ENCODE data around the gene RASA4B.
"Not testable (repeated sequence)": the region's sequence is repeated elsewhere in the genome, so short reads cannot be mapped to it uniquely, and the experiment has no call there.

Gene RASA4B
- 3.2 reads per million, percentile 12 among the genes with 10 or more reads in this experiment for total RNA-seq

DNA sequence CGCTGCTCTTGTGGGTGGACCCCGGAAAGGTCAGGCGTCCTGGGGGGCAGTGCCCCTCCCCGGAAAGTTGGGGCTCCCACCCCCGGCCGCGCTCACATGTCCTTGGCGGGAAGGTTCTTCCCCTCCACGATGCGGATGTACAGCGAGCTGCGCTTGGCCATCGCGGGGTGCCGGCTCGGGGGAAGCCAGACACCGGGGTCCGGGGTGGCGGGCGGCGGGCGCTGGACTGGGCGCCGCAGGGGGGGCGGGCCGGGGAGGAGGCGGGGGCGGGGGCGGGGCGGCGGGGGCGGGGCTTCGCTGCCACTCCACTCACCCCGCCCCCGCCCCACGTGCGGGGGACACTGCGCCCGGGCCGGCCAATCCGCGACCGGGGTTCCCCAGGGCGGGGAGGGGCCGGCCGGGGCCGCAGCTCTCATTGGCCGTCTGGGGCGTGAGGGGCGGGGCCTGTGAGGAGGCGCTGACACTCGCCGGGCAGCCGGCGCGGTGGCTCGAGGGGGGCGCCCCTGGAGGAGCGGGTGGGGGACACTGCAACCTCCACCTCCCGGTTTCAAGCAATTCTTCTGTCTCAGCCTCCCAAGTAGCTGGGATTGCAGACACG is at the start of gene RASA4B:
Gene RASA4B, minus strand, starts transcription at position 228 of the 598 bp plus-strand sequence. Its CDS starts 67 bp downstream, at position 161.
- not testable (repeated sequence) for DNase-seq

DNA sequence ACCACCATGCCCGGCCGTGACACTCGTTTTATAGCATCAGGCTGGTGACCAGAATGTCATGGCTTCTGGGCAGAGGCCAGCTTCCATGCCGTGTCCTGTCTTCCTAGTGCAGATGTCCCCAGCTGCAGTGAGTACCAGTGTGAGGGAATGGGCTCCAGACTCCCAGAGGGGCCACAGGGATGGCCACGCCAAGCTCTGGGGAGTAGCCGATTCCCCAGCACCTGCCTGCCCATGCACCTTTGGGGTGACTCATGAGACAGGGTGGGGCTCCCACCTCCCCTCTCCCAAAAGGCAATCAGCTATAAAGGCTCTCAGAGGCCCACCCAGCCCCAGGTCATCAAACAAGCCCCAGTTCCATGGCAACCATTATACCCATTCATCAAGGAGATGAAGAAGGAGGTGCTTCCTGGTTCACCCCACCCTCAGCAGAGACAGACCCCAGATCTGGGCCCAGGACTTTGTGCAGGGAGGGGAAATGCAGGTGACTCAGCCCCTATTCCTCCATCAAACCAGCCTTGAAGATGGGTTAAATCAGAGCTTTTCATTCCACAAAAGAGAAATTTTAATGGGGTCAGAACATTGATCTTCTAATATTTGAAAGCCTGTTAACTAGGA is 33.3 kb upstream of the RASA4B start, which contains the start of gene SPDYE2:
Gene SPDYE2, plus strand, starts transcription at position 419 of the 615 bp plus-strand sequence. CDS start 2,030 bp downstream, outside the sequence.
- not testable (repeated sequence) for DNase-seq

DNA sequence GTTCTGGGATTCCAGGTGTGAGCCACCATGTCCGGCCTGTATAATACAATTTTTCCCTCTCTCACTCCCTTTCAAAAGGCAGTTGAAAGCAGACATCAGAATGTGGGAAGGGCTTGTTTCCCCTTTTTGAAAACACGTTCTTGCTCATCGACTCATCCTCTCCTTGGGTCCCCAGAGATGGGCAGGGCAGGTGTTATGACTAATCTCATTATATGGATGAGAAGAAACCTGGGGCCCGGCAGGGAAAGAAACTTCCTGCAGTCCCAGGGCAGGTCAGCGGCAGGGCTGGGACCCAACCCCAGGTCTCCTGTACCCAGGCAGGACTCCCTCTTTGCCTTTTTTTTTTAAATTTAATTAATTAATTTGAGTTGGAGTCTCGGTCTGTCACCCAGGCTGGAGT is 28.8 kb upstream of the RASA4B start:
- not testable (repeated sequence) for DNase-seq

DNA sequence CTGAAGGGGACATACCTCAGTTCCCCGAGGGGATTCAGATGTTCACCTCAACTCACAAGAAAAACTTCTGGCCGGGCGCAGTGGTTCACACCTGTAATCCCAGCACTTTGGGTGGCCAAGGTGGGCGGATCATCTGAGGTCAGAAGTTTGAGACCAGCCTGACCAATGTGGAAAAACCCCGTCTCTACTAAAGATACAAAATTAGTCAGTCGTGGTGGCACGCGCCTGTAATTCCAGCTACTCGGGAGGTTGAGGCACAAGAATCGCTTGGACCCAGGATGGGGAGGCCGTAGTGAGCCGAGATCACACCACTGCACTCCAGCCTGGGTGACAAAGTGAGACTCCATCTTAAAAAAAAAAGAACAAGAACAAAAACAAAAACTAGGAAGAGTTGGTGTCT is 27.7 kb upstream of the RASA4B start:
- not testable (repeated sequence) for DNase-seq

DNA sequence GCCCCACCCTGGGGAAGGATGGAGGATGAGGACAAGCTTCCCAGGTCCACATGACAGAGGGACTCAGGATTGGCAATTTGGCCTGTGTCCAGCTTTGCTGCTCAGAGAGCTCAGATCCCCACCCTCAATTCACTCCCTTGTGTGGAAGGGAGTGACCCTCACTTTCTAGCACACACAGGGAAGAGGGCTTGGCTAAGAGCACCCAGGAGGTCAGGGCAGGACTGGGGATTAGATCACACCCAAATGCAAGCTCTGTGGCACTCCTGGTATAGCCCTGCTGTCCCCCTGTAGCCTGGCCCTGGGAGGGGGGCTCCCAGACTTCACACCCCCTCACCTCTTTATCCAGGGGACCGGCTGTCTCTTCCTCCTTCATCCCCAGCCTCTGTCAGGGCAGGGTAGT is 26.8 kb upstream of the RASA4B start:
- DNase-seq: not testable (repeated sequence)

DNA sequence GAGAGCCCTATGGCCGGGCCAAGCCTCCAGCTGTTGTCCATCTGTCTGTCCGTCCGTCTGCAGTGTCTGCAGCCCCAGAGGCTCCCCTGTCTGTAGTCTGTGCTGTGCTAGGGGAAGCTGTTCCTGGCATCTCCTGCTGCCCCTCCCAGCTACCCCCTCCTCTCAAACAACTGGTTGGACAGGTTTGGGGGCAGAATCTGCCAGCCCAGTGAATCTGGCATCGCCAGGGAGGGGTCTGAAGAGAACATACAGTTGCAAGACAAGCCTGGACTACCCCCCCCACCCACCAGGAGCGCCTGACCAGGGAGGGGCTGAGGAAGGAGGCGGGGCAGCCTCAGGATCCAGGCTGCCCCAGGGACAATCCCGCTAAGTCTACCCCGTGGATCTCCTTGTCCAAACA is 26.0 kb upstream of the RASA4B start, which contains the start of gene UPK3BL2:
Gene UPK3BL2, minus strand, starts transcription at position 101 of the 400 bp plus-strand sequence. Its CDS starts 60 bp downstream, at position 41.
- not testable (repeated sequence) for DNase-seq

DNA sequence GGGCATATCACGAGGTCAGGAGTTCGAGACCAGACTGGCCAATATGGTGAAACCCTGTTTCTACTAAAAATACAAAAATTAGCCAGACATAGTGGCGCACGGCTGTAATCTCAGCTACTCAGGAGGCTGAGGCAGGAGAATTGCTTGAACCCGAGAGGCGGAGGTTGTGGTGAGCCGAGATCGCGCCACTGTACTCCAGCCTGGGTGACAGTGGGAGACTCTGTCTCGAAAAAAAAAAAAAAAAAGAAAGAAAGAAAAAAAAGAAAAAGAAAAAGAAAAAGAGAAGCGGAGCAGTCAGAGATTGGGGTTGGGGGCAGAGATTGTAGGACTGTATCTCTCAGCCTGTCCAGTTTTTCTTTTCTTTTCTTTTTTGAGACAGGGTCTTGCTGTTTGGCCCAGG is 25.2 kb upstream of the RASA4B start:
- DNase-seq: not testable (repeated sequence)

DNA sequence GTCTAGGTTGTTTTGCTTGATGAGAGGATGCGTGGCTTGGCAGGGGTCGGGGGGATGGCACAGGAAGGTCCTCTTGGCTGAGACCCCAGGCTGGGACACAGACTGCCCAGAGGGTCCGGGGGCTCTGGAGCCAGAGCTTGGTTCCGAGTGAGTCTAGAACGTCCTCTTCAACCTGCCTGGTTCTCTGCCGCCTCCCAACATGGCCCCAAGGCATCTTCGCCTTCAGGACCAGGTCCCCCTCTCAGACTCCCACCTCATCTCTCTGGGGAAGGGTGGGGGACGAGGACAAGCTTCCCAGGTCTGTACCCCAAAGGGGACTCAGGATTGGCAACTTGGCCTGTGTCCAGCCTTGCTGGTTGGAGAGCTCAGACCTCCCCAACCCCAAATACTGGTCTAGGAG is 24.5 kb upstream of the RASA4B start:
- DNase-seq: not testable (repeated sequence)

DNA sequence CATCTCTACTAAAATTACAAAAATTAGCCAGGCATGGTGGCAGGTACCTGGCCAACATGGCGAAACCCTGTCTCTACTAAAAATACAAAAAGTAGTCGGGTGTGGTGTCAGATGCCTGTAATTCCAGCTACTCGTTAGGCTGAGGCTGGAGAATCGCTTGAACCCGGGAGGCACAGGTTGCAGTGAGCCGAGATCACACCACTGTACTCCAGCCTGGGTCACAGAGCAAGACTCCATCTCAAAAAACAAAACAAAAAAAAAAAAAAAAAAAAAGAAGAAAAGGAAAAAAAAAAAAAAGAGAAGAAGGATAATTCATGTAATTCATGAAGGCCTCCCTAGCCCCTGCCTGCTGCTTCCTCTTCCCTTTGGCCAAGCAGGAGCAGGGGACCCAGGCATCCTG is 23.0 kb upstream of the RASA4B start:
- DNase-seq: not testable (repeated sequence)

DNA sequence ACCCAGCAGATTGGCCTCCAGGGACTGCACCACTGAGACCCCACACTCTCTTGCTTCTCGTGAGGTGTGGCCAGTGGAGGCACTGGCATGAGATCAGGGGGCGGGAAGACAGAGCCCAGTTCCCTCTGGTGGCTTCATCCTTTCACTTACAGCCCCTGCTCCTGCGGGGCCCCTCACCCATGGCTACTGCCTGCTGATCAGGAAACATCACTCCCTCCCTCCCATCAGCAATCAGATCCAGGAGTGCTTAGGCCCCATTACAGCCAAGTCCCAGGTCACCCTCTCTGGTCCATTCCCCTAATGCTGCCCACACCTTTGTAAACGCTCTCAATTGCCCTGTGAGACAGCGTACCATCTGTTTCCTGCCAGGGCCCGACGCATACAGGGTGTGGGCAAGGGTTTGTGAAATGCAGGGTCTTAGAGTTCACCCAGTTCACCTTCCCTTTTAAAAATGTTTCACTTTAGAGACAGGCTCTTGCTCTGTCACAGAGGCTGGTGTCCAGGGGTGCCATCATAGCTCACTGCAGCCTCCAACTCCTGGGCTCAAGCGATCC is 17.6 kb upstream of the RASA4B start:
- DNase-seq: not testable (repeated sequence)

DNA sequence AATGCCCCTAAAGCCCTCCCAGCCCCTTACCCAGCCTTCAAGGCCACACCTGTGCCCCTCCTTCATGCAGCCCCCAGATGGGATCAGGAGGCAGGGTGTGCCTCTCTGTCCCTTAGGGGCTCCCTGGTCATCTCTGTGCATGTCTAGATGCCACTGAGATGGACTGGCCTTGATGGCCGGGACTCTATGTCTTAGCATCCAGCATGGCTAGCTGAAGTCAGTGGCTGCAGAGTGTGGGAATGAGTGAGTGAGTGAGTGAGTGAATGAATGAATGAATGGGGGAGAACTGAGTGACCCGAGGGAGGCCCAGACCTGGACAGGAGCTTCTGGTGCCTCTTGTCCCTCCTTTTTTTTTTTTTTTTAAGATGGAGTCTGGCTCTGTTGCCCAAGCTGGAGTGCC is 14.6 kb upstream of the RASA4B start:
- DNase-seq: not testable (repeated sequence)

DNA sequence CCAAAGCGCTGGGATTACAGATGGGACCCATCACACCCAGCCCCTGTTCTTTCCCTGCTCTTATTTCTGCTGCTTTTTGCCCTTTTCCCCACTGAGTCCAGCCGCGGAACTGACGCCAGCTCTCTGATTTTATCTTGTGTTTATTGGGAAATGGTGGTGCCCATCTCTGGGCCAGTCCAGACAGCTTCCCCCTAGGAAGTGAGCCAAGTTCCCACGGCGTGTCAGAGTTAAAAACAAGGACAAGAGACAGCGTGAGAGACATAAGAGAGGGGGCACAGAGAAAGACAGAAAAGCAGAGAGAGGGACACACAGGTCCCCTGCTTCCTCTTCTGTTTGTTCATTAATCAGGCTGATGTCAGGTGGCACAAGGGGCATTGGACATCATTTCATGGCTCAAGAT is 14.0 kb upstream of the RASA4B start:
- not testable (repeated sequence) for DNase-seq

DNA sequence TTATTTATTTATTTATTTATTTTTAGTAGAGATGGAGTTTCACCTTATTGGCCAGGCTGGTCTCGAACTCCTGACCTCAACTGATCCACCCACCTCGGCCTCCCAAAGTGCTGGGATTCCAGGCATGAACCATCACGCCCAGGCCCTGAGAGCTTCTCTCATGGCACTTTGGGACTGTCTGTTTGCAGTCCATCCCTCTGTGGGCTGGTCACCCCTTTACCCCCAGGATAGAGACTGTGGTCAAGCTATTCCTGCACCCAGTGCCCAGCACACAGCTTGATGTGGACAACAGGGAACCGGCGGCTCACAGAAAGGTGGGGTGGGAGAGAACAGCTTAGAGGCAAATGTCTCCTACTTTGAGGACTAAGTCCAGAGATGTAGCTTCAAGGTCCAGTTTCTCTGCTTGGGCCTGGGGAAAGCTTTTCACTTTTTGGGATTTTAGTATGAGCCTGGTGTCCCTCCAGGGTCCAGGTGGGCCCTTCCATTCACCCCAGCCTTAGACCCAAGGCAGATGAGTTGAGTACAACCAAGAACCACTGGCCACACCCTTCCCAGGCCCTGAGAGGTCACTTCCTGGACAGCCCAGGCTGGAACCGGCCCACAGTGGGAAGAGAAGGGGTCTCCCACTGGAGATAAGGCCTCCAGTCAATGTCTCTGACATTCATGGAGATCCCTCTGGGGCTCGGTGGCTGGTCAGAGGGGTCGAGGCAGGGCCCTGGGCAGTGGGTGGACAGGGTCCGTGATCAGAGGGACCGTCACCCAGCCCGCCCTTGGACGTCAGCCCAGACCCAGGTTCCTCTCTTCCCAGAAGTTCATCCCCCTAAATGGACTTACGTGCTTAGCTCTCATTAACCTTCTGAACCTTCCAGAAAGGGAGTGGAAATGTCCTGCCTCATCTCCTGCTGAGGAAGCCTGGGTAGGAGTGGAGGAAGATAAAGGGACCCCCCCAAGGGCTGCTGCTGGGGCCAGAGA is 10.5 kb upstream of the RASA4B start:
- DNase-seq: not testable (repeated sequence)

DNA sequence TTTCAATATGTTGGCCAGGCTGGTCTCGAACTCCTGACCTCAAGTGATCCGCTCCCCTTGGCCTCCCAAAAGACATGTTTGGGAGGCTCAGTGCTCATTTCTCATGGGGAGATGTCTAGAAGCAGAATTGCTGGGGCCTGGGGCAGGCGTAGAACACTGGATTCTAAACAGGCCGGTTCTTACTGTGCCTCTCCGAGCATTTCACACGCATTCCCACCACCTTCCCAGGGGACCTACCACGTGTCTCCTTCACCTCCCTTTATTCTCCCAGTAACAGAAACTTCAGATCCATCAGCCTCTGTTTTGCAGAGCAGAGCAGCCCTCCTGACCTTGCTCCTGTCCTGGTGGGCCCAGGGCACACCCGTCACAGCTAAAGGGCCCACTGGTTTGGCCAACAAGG is 9.6 kb upstream of the RASA4B start:
- DNase-seq: not testable (repeated sequence)

DNA sequence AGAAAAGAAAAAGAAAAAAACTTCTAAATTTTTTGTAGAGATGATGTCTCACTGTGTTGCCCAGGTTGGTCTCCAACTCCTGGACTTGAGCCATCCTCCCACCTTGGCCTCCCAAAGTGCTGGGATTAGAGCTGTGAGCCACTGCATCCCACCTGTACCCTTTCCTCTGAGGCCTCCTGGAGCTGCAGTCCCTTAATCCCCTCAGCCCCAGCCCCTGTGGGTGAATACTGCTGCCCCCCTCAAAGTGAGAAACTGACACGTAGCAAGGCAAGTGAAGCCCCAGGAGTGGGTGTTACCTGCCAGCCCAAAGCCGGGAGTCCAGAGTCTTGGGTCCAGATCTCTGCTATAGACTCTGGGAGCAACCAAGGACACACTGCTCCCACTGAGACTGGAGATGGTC is 7.2 kb upstream of the RASA4B start:
- not testable (repeated sequence) for DNase-seq

DNA sequence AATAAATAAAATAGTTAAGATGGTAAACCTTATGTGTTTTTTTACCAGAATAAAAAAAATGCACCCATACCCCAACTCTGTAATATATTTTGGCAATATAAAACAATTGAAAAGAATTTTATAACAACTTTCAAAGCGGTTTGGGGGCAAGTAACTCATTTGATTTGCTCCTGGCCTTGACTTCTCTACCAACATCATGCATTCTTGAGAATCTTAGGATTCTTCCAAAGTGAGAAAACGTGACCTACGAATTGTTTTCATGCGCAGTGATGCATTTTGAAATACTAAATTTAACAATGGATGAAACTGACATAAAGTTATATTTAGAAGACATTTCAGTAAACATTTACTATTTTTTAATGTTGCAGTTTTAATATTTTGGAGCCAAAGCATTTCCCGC is 3.2 kb upstream of the RASA4B start:
- not testable (repeated sequence) for DNase-seq

DNA sequence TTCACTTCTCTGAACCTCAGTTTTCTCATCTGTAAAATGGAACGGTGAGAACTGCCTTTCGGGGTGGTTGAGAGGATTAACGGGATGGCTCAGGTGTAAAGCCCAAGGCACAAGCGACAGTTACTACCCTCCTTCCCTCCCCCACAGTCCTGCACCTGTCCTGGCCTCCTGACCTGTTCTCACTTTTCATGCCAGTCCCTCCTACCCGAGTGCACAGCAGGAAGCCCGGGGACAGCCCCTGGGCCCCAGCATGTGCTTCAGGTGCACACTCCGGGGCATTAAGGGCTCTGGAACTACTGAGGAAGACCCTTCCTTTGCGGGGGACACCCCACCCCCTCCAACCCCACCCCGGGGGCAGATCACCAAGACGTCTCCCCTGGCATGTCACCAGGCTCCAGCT is 626 bp downstream of the RASA4B start:
- not testable (repeated sequence) for DNase-seq

DNA sequence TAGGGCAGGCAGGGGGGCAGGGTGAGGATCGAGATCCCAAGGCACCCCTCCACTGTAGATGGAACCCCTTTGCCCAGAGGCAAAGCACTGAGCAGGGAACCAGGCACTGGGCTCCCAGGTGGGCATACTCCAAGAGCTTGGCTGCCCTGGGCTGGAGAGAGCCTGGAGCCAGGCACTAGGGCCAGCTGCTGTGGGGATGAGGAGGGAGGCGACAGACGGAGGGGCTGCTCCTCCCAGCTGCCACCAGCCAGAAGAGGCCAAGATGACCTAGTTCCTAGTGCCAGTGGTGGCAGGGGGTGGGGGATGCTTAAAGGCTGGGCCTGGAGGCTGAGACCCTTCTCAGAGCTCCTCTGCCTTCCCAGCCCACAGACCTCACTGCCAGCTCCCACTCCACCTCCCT is 1.7 kb downstream of the RASA4B start:
- DNase-seq: not testable (repeated sequence)

DNA sequence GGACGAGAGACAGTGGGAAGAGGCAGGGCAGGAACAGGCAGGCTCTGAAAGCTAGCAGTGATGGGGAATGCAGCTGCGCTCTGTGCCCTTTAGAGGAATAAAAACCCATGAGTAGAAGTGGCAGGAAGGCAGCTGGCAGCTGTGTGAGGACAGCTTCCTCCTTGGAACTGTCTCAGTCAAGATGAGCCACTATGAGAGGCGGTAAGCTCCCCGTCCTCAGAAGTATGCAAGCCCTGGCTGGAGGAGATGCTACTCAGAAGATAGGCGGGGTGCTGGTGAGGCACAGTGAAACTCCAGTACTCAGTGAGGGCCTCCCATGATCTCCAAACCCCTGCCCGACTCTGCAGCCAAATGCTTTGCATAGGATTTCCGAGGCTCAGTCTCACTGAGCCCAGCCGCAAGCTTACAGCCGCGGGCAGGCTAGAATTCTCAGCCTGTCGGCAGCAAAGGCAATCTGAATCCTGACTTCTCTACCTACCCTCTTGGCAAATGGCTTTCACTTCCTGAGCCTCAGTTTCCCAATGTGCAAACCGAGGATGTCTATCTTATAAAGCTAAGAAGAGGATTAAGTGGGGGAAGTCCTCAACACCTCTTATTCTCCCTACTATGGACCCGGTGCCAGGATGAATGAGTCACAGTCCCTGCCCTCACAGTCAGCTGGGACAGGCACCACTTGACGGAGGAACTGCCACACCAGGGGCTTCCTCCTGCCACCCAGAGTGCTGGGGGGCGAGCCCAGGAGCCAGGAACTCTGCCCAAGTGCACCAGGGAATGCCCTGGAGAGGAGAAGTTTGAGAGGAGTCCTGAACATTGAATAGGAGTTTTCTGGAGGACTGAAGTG is 2.5 kb downstream of the RASA4B start:
- not testable (repeated sequence) for DNase-seq

DNA sequence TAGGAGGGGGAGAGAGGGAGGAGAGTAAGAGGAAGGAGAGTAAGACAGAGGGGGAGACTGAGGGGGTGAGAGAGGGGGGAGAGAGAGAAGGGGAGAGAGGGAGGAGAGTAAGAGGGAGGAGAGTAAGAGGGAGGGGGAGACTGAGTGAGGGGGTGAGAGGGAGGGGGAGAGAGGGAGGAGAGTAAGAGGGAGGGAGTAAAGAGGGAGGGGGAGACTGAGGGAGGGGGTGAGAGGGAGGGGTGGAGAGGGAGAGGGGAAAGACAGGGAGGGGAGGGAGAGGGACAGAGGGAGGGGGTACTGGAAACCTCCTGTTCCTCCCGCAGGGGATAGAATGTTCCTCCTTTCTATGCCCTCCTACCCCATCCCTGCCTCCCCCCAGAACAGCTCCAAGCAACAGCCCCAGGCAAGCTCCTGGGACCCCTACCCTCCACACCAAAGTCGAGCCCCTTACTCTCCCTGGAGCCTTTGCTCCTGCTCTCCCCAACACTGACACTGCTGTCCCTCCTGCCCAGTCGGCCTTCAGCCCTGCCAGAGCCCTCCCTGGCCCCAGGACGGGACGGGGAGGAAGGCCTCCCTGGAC is 4.8 kb downstream of the RASA4B start:
- peak; percentile 1 for DNase-seq

DNA sequence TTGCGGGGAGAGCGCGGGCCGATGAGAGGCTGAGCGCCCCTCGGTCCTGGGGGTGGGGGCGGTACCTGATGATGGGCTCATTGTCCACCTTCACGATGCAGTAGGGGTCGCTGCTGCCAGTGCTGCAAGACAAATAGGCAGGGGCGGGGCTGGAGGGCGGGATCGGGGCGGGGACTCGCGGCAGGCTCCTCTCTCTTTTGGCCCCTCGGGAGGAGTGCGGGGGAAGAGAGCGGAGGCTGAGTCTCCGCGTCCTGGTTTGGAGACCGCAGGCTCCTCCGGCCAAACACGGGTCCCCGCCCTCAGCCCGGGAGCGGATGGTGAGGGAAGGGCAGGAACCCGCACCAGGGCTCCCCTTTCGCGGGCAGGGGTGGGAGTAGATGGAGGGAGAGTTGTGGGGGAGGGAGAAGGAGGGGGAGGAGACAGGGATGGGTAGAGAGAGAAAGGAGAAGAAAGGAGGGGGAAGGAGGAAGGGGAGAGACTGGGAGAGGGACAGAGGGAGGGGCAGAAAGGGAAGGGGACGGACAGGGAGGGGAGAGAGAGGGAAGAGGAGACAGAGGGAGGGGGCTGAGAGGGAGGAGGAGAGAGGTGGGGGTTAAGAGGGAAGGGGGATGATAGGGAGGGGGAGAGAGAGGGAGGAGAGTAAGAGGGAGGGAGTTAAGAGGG is 5.6 kb downstream of the RASA4B start:
- DNase-seq: not testable (repeated sequence)
